Activated naive CD4-positive, alpha-beta T cell treated with anti-CD3 and anti-CD28 coated beads for 36 hours (primary cell): Measurements from ENCODE around the gene NMNAT1. TPM values are rescaled to one million over a fixed set of nuclear protein-coding genes. Genes with fewer than 3 reads are reported as not detected.
"Not testable (repeated sequence)": the region's sequence is repeated elsewhere in the genome, so short reads cannot be mapped to it uniquely, and the experiment has no call there.

Experiments used
- CTCF ChIA-PET: fragments of 350-600 bp; sonication (Branson Sonifier 250); formaldehyde crosslinking; loops from one replicate; lab custom pipeline; 2021; ENCODE audit warnings: antibody characterized with exemption; lab: Charles Lee
- DNase-seq: peaks from one replicate; pipeline ENCODE4 v3.0.0-alpha.2; 2020
- H3K27ac Mint-ChIP-seq: one replicate; pipeline ENCODE4 v1.8.0; 2021; ENCODE audit warnings: mild to moderate bottlenecking, mixed read lengths
- H3K27me3 Mint-ChIP-seq: one replicate; pipeline ENCODE4 v1.8.0; 2021; ENCODE audit warnings: low read depth, mixed read lengths
- H3K36me3 Mint-ChIP-seq: one replicate; pipeline ENCODE4 v1.8.0; 2021; ENCODE audit warnings: low read depth, mixed read lengths
- H3K4me1 Mint-ChIP-seq: one replicate; pipeline ENCODE4 v1.8.0; 2021; ENCODE audit warnings: low read depth, mixed read lengths
- H3K4me3 Mint-ChIP-seq: one replicate; pipeline ENCODE4 v1.8.0; 2021; ENCODE audit warnings: mild to moderate bottlenecking, moderate library complexity, mixed read lengths
- H3K9me3 Mint-ChIP-seq: one replicate; pipeline ENCODE4 v1.8.0; 2021; ENCODE audit warnings: mixed read lengths
- intact Hi-C: fragments of 100-400 bp; cut with micrococcal nuclease; formaldehyde crosslinking; loops from one replicate; pipeline ENCODE4 v1.15.1; 2023
- total RNA-seq, 2 experiments: library from RNA; stranded (reverse); gene quantifications; one replicate each; pipeline ENCODE4 v1.2.3, GENCODE V29; 2021

The NMNAT1 gene
- total RNA-seq, 2 experiments from 2014 or later, result 7.5 to 8.0 TPM

DNA sequence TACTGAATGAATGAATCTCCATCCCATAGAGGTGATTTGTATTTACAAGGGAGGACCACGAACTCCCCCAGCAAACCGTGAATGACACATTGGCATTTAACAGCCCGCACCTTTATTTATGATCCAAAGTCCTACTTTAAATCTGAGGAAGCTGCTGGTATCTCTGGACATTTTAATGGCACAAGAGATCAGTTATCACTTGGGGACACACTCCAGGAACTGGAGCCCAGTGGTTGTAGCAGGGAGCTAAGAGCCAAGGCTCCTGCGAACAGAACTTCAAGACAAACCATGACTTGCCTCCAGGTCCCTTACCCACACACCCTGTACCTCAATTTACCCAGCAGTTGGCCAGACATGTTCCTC lies 34.4 kb upstream of the NMNAT1 start:
- intact Hi-C loops, result no loop called here
- no peak overlapping the region for H3K27ac Mint-ChIP-seq
- CTCF ChIA-PET, result interaction anchor here (0.6 to 0.9 kb wide), 2 partner anchors 122 to 300 kb away, joined by 4 read pairs; no protein-coding TSS in a partner anchor
- no peaks in the 10 kb centered on the region for H3K36me3 Mint-ChIP-seq
- peaks cover 33% of the 10 kb centered on the region for H3K4me1 Mint-ChIP-seq
- no peaks in the 10 kb centered on the region for H3K27me3 Mint-ChIP-seq
- no peaks in the 10 kb centered on the region for H3K9me3 Mint-ChIP-seq
- DNase-seq, result no peak
- peak overlapping the region; percentile 86 for H3K4me3 Mint-ChIP-seq

DNA sequence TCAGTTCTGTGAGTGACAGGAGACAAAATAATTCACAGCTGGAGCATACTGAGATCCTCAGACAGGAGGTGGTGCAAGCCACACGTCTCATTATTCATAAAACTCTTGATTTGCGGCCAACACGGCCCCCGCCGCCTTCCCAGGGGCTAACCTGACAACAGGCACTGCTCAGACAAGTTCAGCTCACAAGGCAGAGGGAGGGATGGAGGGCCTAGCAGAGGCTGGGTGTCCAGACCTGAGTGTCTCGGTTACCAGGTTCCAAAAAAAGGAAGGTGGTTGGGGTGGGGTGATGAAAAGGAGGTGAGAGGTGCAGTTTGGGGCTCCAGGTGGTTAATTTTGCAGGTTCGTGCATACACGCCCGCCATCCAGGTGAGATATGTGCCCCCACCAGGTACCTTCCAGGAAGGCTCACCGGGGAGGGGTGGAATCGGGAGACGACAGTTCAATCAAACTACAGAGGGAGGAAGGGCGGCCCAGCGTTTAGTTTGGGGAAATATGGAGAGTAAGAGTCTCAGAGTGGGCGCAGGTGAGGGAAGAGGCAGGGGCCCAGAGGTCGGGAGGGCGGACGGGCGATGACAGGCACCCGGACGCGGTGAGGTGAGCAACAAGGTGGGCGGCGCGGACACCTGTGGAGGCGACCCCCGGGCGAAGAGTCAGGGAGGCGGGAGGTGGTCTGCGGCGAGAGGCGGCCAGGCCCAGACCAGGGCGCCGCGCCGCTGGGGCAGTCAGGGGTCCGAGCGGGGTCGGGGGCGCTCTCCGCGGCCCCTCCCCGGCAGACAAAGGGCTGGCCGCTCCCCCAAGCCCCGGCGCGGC lies 33.8 kb upstream of the NMNAT1 start:
- peak; percentile 65 for DNase-seq
- intact Hi-C loops, result loop anchor here (1.0 to 5.0 kb wide), 5 partner anchors 34 to 565 kb away; partner anchors contain the start of genes LZIC, NMNAT1, PEX14 and TMEM201
- H3K4me1 Mint-ChIP-seq, result peaks cover 28% of the 10 kb centered on the region
- H3K9me3 Mint-ChIP-seq, result no peaks in the 10 kb centered on the region
- H3K4me3 Mint-ChIP-seq, result peak overlapping the region; percentile 86
- no peaks in the 10 kb centered on the region for H3K36me3 Mint-ChIP-seq
- H3K27me3 Mint-ChIP-seq, result no peaks in the 10 kb centered on the region
- CTCF ChIA-PET, result interaction anchor here (0.6 to 0.9 kb wide), 2 partner anchors 122 to 299 kb away, joined by 4 read pairs; no protein-coding TSS in a partner anchor
- peak overlapping the region; percentile 72 for H3K27ac Mint-ChIP-seq

DNA sequence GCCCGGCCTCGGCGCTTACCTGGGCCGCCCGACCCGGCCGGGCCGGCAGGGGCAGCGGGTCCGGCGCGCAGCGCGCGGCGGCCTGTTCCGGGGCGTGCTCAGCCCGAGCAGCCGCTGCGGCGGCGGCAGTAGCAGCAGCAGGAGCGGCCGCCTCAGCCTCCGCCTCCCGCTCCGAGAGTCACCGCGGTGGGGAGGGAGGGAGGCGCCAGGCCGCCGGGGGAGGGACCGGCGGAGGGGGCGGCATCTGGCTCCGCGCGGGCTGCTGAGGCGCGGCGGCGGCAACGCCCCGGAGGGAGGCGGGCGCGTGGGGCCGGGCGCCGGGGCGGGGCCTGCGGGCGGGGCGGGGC lies 33.2 kb upstream of the NMNAT1 start, which contains the start of gene CTNNBIP1:
Gene CTNNBIP1, minus strand, starts transcription at position 194 of the 347 bp plus-strand sequence. CDS start 38,205 bp downstream, outside the sequence.
- intact Hi-C loops, result loop anchor here (1.0 to 5.0 kb wide), 5 partner anchors 33 to 565 kb away; partner anchors contain the start of genes LZIC, NMNAT1, PEX14 and TMEM201
- Mint-ChIP-seq H3K36me3 (no peaks in the 10 kb centered on the region), H3K4me1 (peaks cover 22% of the 10 kb centered on the region), H3K27ac (peak within 1 kb of the TSS; percentile 93), H3K4me3 (peak within 1 kb of the TSS; percentile 95), H3K9me3 (no peaks in the 10 kb centered on the region), H3K27me3 (no peaks in the 10 kb centered on the region)
- CTCF ChIA-PET, result interaction anchor here (0.6 to 1.0 kb wide), 2 partner anchors 40 to 321 kb away, joined by 3 to 4 read pairs; no protein-coding TSS in a partner anchor
- no peak for DNase-seq

DNA sequence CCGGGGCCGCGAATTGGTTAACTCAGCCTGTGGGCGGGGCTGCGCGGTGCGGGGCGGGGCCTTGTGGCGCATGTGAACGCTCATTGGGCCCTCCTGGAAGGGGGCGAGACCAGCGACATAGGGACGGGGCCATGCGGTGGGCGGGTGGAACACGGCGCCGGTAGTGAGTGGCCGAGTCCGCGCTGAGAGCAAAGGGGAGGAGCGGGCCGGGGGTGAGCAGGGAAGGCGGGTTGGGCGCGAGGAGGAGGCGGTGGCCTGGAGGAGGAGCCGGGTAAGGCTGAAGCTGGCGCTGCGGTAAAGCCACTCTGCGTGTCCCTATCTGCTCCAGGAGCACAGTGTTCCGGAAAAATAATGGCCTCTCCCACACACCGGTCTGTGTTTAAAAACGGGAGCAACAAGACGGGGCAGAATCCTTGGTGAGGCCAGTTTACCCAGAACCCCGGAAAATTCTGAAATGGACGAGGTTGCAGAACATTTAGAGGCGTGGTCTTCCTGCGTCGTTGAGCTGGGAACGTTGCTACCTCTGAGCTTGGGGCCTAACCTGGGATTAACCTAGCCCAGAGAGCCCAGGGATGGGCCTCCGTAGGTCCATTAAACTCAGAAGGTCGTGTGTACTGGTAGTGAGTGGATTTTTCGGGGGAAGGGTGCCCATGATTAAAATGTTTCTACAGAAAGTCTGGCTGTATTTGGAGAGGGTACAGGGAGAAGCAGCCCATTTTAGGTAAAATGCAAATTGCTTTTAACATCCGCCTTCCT lies 32.7 kb upstream of the NMNAT1 start:
- Mint-ChIP-seq H3K27me3 (no peaks in the 10 kb centered on the region), H3K9me3 (no peaks in the 10 kb centered on the region), H3K4me1 (peaks cover 20% of the 10 kb centered on the region), H3K4me3 (peak overlapping the region; percentile 95), H3K36me3 (no peaks in the 10 kb centered on the region), H3K27ac (peak overlapping the region; percentile 93)
- intact Hi-C loops, result loop anchor here (1.0 to 5.0 kb wide), 5 partner anchors 33 to 564 kb away; partner anchors contain the start of genes LZIC, NMNAT1, PEX14 and TMEM201
- CTCF ChIA-PET, result interaction anchor here (0.6 to 1.0 kb wide), 3 partner anchors 39 to 321 kb away, joined by 3 to 4 read pairs (median 3); no protein-coding TSS in a partner anchor
- DNase-seq, result peak; percentile 100

DNA sequence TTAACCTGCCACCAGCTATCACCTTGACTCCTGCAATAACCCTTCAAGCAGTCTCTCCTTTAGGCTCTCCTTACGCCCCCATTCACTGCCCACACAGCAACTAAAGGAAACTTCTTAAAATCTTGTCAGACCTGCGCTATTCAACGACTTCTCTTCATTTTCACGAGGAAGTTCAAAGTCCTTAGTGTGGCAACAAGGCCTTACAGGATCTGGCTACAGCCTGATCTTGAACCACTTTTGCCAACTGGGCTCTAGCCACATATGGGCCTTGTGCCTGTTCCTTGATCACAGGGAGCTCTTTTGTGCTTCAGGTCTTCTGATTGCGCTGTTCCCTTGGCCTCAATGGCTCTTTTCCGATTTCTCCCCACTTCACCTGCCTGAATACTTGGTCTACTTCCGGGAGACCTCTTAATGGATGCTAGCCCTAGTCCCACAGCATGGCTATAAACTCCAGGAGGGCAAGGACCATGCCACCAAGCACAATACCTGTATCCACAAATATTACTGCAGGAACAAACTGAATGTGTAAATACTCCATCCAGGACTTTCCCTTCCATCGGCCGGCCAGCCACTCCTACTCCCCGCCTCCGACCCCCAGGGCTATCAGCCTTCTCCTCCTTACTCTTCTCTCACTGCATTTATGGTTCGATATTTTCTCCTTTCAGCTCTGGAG lies 30.9 kb upstream of the NMNAT1 start:
- intact Hi-C loops, result loop anchor here (5.0 kb wide), 1 partner anchor 325 kb away; the partner anchor contains the start of gene TMEM201
- Mint-ChIP-seq H3K4me1 (peaks cover 20% of the 10 kb centered on the region), H3K4me3 (no peak overlapping the region), H3K27ac (no peak overlapping the region), H3K9me3 (no peaks in the 10 kb centered on the region), H3K36me3 (no peaks in the 10 kb centered on the region), H3K27me3 (no peaks in the 10 kb centered on the region)
- CTCF ChIA-PET, result interaction anchor here (0.7 to 0.8 kb wide), 2 partner anchors 9 to 38 kb away, joined by 3 read pairs; no protein-coding TSS in a partner anchor
- DNase-seq, result no peak

DNA sequence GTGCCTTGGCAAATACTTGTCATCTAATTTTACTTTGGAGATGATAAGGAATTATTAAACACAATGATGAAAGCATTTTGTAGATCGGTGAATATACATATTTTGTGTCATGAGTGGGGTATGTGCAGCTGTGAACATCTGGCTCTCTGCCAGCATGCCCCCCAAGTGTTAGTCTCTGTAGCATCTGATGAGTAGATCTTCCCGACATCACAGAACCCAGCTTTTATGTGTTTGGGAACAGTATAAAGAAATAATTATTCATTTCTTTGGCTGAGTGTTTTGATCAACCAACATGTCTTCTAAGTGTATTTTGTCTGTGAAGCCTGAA lies 28.7 kb upstream of the NMNAT1 start:
- Mint-ChIP-seq H3K4me1 (peaks cover 13% of the 10 kb centered on the region), H3K4me3 (no peak overlapping the region), H3K27me3 (no peaks in the 10 kb centered on the region), H3K36me3 (no peaks in the 10 kb centered on the region), H3K9me3 (no peaks in the 10 kb centered on the region), H3K27ac (no peak overlapping the region)
- no peak for DNase-seq
- CTCF ChIA-PET, result interaction anchor here (0.6 to 2.6 kb wide), 10 partner anchors 10 to 325 kb away, joined by 3 to 19 read pairs (median 4); no protein-coding TSS in a partner anchor
- intact Hi-C loops, result loop anchor here (1.0 to 5.0 kb wide), 2 partner anchors 39 to 327 kb away; partner anchors contain the start of gene TMEM201

DNA sequence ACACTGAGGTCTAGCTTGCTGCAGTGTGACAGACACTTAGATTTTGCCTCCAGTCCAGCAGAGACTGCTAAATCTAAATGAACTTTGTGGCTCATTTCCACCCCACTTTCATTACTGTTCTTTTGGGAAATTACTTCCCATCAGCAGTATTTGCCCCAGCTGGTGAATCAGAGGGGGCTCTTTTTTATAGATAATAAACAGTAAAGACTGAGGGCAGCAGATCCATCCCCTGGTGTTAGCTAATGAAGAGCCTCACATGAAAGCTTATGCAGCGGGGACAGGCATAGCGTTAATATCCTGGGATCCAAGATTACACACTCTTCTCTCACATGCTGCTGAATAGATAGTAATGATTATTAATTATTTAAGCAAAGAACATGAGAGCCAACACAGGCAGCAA lies 26.8 kb upstream of the NMNAT1 start:
- Mint-ChIP-seq H3K4me1 (peaks cover 7% of the 10 kb centered on the region), H3K27ac (no peak overlapping the region), H3K27me3 (no peaks in the 10 kb centered on the region), H3K4me3 (no peak overlapping the region), H3K36me3 (no peaks in the 10 kb centered on the region), H3K9me3 (no peaks in the 10 kb centered on the region)
- no peak for DNase-seq
- CTCF ChIA-PET, result interaction anchor here (1.0 to 1.1 kb wide), 2 partner anchors 42 to 43 kb away, joined by 3 read pairs; no protein-coding TSS in a partner anchor
- intact Hi-C loops, result no loop called here

DNA sequence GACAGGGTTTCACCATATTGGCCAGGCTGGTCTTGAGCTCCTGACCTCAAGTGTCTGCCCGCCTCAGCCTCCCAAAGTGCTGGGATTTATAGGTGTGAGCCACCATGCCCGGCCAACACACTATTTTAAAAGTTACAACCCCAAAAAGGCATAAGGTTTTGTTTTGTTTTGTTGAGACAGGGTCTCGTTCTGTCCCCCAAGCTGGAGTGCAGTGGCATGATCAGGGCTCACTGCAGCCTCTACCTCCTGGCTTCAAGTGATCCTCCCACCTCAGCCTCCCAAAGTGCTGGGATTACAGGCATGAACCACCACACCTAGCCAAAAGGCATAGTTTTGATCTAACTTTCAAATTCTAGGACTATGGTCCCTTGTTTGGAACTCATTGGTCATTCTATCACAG lies 25.8 kb upstream of the NMNAT1 start:
- intact Hi-C loops, H3K4me3 Mint-ChIP-seq, DNase-seq, H3K4me1 Mint-ChIP-seq, H3K36me3 Mint-ChIP-seq, H3K9me3 Mint-ChIP-seq, H3K27ac Mint-ChIP-seq, H3K27me3 Mint-ChIP-seq: not testable (repeated sequence)
- CTCF ChIA-PET, result interaction anchor here (1.1 kb wide), 1 partner anchor 43 kb away, joined by 3 read pairs; no protein-coding TSS in a partner anchor

DNA sequence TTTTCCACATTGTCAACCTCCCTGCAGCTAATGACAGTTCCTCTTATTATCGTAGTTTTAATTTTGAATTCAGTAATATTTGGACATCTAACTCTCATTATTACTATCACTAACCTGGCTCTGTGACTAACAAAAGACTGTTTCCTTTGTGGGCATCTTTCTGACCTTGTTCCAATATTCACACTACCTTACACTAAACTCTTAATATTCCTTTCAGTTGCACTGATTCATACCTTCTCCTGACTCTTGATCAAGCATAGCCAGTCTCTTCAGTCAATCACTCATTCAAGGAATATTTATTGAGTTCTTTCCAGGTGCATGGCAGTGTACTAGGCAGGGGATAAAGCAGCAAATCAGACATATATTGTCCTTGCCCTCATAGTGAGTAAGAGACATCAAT lies 25.4 kb upstream of the NMNAT1 start:
- CTCF ChIA-PET, result interaction anchor here (1.0 kb wide), 1 partner anchor 43 kb away, joined by 6 read pairs; no protein-coding TSS in a partner anchor
- Mint-ChIP-seq H3K36me3 (no peaks in the 10 kb centered on the region), H3K4me3 (no peak overlapping the region), H3K9me3 (no peaks in the 10 kb centered on the region), H3K27ac (no peak overlapping the region), H3K4me1 (peaks cover 4% of the 10 kb centered on the region), H3K27me3 (no peaks in the 10 kb centered on the region)
- no peak for DNase-seq
- intact Hi-C loops, result no loop called here

DNA sequence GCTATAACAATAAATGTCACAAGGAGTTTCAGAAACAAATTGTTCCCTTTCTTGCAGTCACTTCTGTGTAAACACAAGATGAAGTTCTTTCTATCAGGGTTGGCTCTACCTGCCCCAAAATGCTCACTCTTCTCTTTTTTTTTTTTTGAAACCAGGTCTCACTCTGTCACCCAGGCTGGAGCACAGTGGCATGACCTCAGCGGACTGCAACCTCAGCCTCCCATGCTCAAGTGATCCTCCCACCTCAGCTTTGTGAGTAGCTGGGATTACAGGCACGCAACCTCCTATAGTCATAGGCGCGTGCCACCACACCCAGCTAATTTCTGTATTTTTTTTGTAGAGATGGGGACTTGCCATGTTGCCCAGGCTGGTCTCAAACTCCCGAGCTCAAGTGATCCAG lies 22.7 kb upstream of the NMNAT1 start:
- CTCF ChIA-PET, result no interaction called here
- no peaks in the 10 kb centered on the region for H3K9me3 Mint-ChIP-seq
- H3K36me3 Mint-ChIP-seq, result no peaks in the 10 kb centered on the region
- intact Hi-C loops, result no loop called here
- H3K27ac Mint-ChIP-seq, result no peak overlapping the region
- peaks cover 4% of the 10 kb centered on the region for H3K4me1 Mint-ChIP-seq
- H3K4me3 Mint-ChIP-seq, result no peak overlapping the region
- DNase-seq, result no peak
- H3K27me3 Mint-ChIP-seq, result no peaks in the 10 kb centered on the region

DNA sequence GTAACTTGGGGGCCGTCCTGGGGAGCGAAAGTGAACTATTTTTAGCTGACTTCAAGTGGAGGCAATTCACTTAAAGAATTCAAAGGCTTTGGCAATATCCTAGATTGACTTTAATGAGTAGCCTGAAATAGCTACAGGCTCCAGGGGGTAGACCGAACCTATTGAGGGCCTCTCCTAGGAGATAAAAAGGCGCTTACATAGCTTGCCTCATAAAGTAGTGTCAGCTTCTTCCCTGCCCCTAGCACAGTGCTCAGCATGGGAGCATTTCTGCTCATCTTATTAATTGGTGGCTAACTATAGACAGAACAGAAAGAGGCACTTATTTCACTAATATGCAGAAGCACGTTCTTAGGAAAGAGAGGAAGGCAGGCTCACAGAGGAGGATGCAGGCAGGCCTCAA lies 20.9 kb upstream of the NMNAT1 start:
- Mint-ChIP-seq H3K4me3 (no peak overlapping the region), H3K4me1 (peaks cover 4% of the 10 kb centered on the region), H3K9me3 (no peaks in the 10 kb centered on the region), H3K27me3 (no peaks in the 10 kb centered on the region), H3K36me3 (no peaks in the 10 kb centered on the region), H3K27ac (no peak overlapping the region)
- CTCF ChIA-PET, result interaction anchor here (0.6 kb wide), 1 partner anchor 28 kb away, joined by 3 read pairs; no protein-coding TSS in a partner anchor
- no peak for DNase-seq
- intact Hi-C loops, result no loop called here
